Stimulated activated naive CD8-positive, alpha-beta T cell treated with anti-CD3 and anti-CD28 coated beads, Interleukin-15, Interleukin-2, amounts not matched to agents 100 U/mL and 50 U/mL, for 24 hours (primary cell): ENCODE results near the gene FAM81A.
A peak's percentile ranks its signal among the peaks of the same experiment; 100 is the strongest.
"Not testable (repeated sequence)": the region's sequence is repeated elsewhere in the genome, so short reads cannot be mapped to it uniquely, and the experiment has no call there.

Source experiments
- ATAC-seq: fragments of 150-1000 bp; cut with Tn5 transposase; one replicate; pipeline ENCODE4 v1.10.0; 2021
- DNase-seq: peaks from one replicate; pipeline ENCODE4 v3.0.0; 2021

Gene FAM81A

GRCh38 chr15:59424616-59425015 lies 13.4 kb upstream of the FAM81A start:
- DNase-seq (no peak), ATAC-seq (no peak)

- ATAC-seq, DNase-seq: not testable (repeated sequence)
Measured at GRCh38 chr15:59428898-59429297, 9.1 kb upstream of the FAM81A start.

GRCh38 chr15:59432389-59432788 lies 5.6 kb upstream of the FAM81A start:
- no peak for DNase-seq
- no peak for ATAC-seq

- ATAC-seq (no peak), DNase-seq (no peak)
Measured at GRCh38 chr15:59434481-59434880, 3.5 kb upstream of the FAM81A start.

- ATAC-seq (no peak), DNase-seq (no peak)
Measured at GRCh38 chr15:59436774-59437141, 1.2 kb upstream of the FAM81A start.

GRCh38 chr15:59437142-59437816 lies 707 bp upstream of the FAM81A start:
- DNase-seq (no peak), ATAC-seq (no peak)

GRCh38 chr15:59438625-59439290 lies 772 bp downstream of the FAM81A start:
- ATAC-seq (no peak), DNase-seq (no peak)

GRCh38 chr15:59439576-59439975 lies 1.6 kb downstream of the FAM81A start:
- ATAC-seq, result no peak
- no peak for DNase-seq

- ATAC-seq (peak; percentile 17), DNase-seq (no peak)
Measured at GRCh38 chr15:59443341-59444072, 5.5 kb downstream of the FAM81A start.

GRCh38 chr15:59444081-59444835 lies 6.3 kb downstream of the FAM81A start:
- ATAC-seq (peak; percentile 31), DNase-seq (no peak)

GRCh38 chr15:59444980-59445545 lies 7.1 kb downstream of the FAM81A start:
- ATAC-seq, result no peak
- no peak for DNase-seq

GRCh38 chr15:59446232-59446957 lies 8.4 kb downstream of the FAM81A start:
- no peak for ATAC-seq
- no peak for DNase-seq

GRCh38 chr15:59447367-59447766 lies 9.4 kb downstream of the FAM81A start:
- ATAC-seq (no peak), DNase-seq (no peak)

- no peak for ATAC-seq
- no peak for DNase-seq
Measured at GRCh38 chr15:59448871-59449270, 10.9 kb downstream of the FAM81A start.

- no peak for DNase-seq
- no peak for ATAC-seq
Measured at GRCh38 chr15:59453474-59454215, 15.7 kb downstream of the FAM81A start.

- DNase-seq (no peak), ATAC-seq (no peak)
Measured at GRCh38 chr15:59456114-59456513, 18.1 kb downstream of the FAM81A start.

GRCh38 chr15:59457103-59457502 lies 19.1 kb downstream of the FAM81A start:
- DNase-seq, result no peak
- ATAC-seq, result no peak

- ATAC-seq, result no peak
Measured at GRCh38 chr15:59461521-59461920, 23.5 kb downstream of the FAM81A start.

GRCh38 chr15:59473226-59473625 lies 35.2 kb downstream of the FAM81A start:
- no peak for DNase-seq
- no peak for ATAC-seq

More at GRCh38 chr15:59461521-59461920, 23.5 kb downstream of the FAM81A start:
- DNase-seq, result no peak

- ATAC-seq, DNase-seq: not testable (repeated sequence)
Measured at GRCh38 chr15:59475161-59475560, 37.2 kb downstream of the FAM81A start.

GRCh38 chr15:59484399-59484798 lies 46.4 kb downstream of the FAM81A start:
- DNase-seq, result no peak
- no peak for ATAC-seq
